Measurements from ENCODE around the gene NAXE. TPM values are rescaled to one million over a fixed set of nuclear protein-coding genes. Genes with fewer than 3 reads are reported as not detected.
A peak's percentile ranks its signal among the peaks of the same experiment; 100 is the strongest.

NAXE gene
- total RNA-seq, 1 experiment from 2014 or later = 96.6 TPM

DNA sequence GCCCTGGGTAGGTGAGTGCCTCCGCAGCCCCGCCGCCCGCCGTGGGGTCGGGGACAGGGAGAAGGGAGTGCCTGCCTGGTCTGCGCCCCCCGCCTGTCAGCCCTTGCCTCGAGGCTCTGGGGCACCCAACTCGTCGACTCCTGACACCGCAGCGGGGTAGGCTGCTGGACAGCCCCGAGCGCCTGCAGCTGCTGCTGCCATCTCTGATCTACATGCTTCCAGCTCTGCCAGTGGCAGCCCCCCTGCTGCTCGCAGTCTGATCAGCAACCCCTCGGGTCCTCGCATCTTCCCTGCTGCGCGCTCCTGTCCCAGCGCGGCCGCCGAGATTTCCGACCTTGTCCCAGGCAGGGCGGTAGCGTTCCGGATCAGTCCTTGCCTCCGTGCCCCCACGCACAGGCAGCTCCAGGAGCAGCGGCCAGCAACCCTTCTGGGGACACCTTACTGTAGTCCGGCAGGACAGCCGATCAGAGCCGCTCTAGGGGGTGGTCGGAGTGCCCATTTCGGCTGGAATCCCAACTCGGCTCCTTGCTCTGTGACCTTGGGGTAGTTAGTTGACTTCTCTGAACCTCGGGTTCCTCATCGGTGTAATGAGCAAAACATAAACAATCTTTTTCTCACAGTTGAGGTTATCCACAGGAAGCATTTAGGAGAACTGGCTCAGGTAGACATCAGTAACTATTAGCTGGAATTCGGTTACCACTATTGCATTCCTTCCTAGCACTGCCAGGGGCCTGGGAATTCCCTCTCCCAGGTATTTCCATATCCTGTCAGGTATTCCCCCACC lies 50.9 kb downstream of the NAXE start:
- H2BK12ac ChIP-seq (ENCODE audit: insufficient read length, low read depth, low read length) = no peak overlapping the region
- Mint-ChIP-seq H3K36me3 (ENCODE audit: insufficient read depth in 1 of 3, low read depth in 3 of 3) (no peaks in the 10 kb centered on the region), H3K9me3 (no peaks in the 10 kb centered on the region; a peak in 1 of 5 replicates), H3K27ac (no peak overlapping the region), H3K4me3 (peak overlapping the region; percentile 51 to 82), H3K27me3 (ENCODE audit: low read depth) (peaks cover 94% of the 10 kb centered on the region), H3K4me1 (peaks cover 24 to 28% of the 10 kb centered on the region in 2 experiments)
- no CpG with 5 or more reads among the region's 40 CpGs for WGBS (ENCODE audit: extremely low coverage, insufficient read length, low lambda C conversion rate)
- H3K4ac ChIP-seq (ENCODE audit: low read depth, low read length) = no peak overlapping the region
- H3K79me2 ChIP-seq (ENCODE audit: insufficient read depth, low read length) = no peaks in the 10 kb centered on the region
- H3K18ac ChIP-seq (ENCODE audit: insufficient read length, low read depth, low read length) = no peak overlapping the region
- no peak overlapping the region for H2BK5ac ChIP-seq (ENCODE audit: insufficient read length, low read length)
- H2BK120ac ChIP-seq (ENCODE audit: low read depth, low read length, poor library complexity, severe bottlenecking) = no peak overlapping the region
- H3K23ac ChIP-seq (ENCODE audit: insufficient read length, low read depth, low read length) = no peak overlapping the region
- H3K27me3 ChIP-seq (ENCODE audit: insufficient read depth, low read length) = peaks cover 10% of the 10 kb centered on the region; the same call in 1 of the 2 replicates
- no peak overlapping the region for H2AFZ ChIP-seq (ENCODE audit: low read length)
- peaks cover 11% of the 10 kb centered on the region for H3K23me2 ChIP-seq (ENCODE audit: insufficient read length, low read depth, low read length, poor library complexity, severe bottlenecking)
- H2AK5ac ChIP-seq (ENCODE audit: insufficient read length, low read length) = no peak overlapping the region
- no peak overlapping the region for H4K8ac ChIP-seq (replicated peaks; ENCODE audit: insufficient read length, low read depth, low read length)
- no peak overlapping the region for H3T11ph ChIP-seq (ENCODE audit: low read length)
- H3K4me1 ChIP-seq (ENCODE audit: insufficient read depth, low read length) = peaks cover 4% of the 10 kb centered on the region; the same call in 1 of the 2 replicates
- no peaks in the 10 kb centered on the region for H4K20me1 ChIP-seq (ENCODE audit: control insufficient read depth, insufficient read depth, insufficient read length)
- H2BK15ac ChIP-seq (ENCODE audit: low read depth, low read length) = no peak overlapping the region
- no peaks in the 10 kb centered on the region for H3K9me3 ChIP-seq (ENCODE audit: control insufficient read depth, low read depth, low read length)
- DNase-seq = peak; percentile 57
- peak overlapping the region; percentile 92 for H3K4me2 ChIP-seq (ENCODE audit: insufficient read depth, insufficient read length, low read length)
- no peaks in the 10 kb centered on the region for H3K79me1 ChIP-seq (ENCODE audit: insufficient read depth, low read depth, low read length, poor library complexity, severe bottlenecking)
- H3K14ac ChIP-seq (ENCODE audit: insufficient read depth, low read length) = no peak overlapping the region
- no peak for TF ChIP-seq CTCF (conservative IDR thresholded peaks at IDR 0.05)
- H3K56ac ChIP-seq (ENCODE audit: insufficient read length, low read depth, low read length) = no peak overlapping the region
- no peak overlapping the region for H3K27ac ChIP-seq (ENCODE audit: insufficient read length, low read depth, low read length)
- H2BK20ac ChIP-seq (ENCODE audit: low read depth, low read length, poor library complexity, severe bottlenecking) = no peak overlapping the region
- H3K9ac ChIP-seq (ENCODE audit: extremely low read depth, insufficient read length, low read length) = no peak overlapping the region
- no peak overlapping the region for H4K5ac ChIP-seq (ENCODE audit: insufficient read length, low read depth, low read length)
- H4K91ac ChIP-seq (ENCODE audit: insufficient read length, low read depth, low read length) = no peak overlapping the region

All from H9 (cell line).